Measurements from ENCODE around the gene RAD21L1.

RAD21L1 gene

GRCh38 chr20:1272368-1273100 lies 46.7 kb downstream of the RAD21L1 start:
- DNase-seq (ENCODE audit: low read depth in 2 of 2), result no peak

- DNase-seq (ENCODE audit: low read depth in 2 of 2), result no peak
Measured at GRCh38 chr20:1273366-1273765, 47.5 kb downstream of the RAD21L1 start.

- DNase-seq (ENCODE audit: low read depth in 2 of 2), result no peak
Measured at GRCh38 chr20:1274485-1275311, 48.9 kb downstream of the RAD21L1 start.

- DNase-seq (ENCODE audit: low read depth in 2 of 2), result no peak
Measured at GRCh38 chr20:1275919-1276318, 50.1 kb downstream of the RAD21L1 start.

GRCh38 chr20:1277529-1278322 lies 51.9 kb downstream of the RAD21L1 start:
- DNase-seq (ENCODE audit: low read depth in 2 of 2), result no peak

- DNase-seq (ENCODE audit: low read depth in 2 of 2), result no peak
Measured at GRCh38 chr20:1278993-1279392, 53.1 kb downstream of the RAD21L1 start.

- DNase-seq (ENCODE audit: low read depth in 2 of 2), result no peak
Measured at GRCh38 chr20:1280195-1281102, 54.6 kb downstream of the RAD21L1 start.

- no peak for DNase-seq (ENCODE audit: low read depth in 2 of 2)
Measured at GRCh38 chr20:1281279-1282057, 55.6 kb downstream of the RAD21L1 start.

- DNase-seq (ENCODE audit: low read depth in 2 of 2), result no peak
Measured at GRCh38 chr20:1282966-1283365, 57.1 kb downstream of the RAD21L1 start.

GRCh38 chr20:1283522-1284510 lies 58.0 kb downstream of the RAD21L1 start:
- DNase-seq (ENCODE audit: low read depth in 2 of 2), result no peak

- no peak for DNase-seq (ENCODE audit: low read depth in 2 of 2)
Measured at GRCh38 chr20:1286267-1287024, 60.6 kb downstream of the RAD21L1 start.

GRCh38 chr20:1287306-1287705 lies 61.5 kb downstream of the RAD21L1 start:
- no peak for DNase-seq (ENCODE audit: low read depth in 2 of 2)

GRCh38 chr20:1287787-1288569 lies 62.1 kb downstream of the RAD21L1 start:
- no peak for DNase-seq (ENCODE audit: low read depth in 2 of 2)

GRCh38 chr20:1291191-1291741 lies 65.4 kb downstream of the RAD21L1 start:
- no peak for DNase-seq (ENCODE audit: low read depth in 2 of 2)

- DNase-seq (ENCODE audit: low read depth in 2 of 2), result no peak
Measured at GRCh38 chr20:1292620-1293019, 66.8 kb downstream of the RAD21L1 start.

GRCh38 chr20:1293641-1294379 lies 68.0 kb downstream of the RAD21L1 start:
- no peak for DNase-seq (ENCODE audit: low read depth in 2 of 2)

- DNase-seq (ENCODE audit: low read depth in 2 of 2), result no peak
Measured at GRCh38 chr20:1294497-1294896, 68.7 kb downstream of the RAD21L1 start.

All from stimulated activated CD4-positive, alpha-beta T cell treated with anti-CD3 and anti-CD28 coated beads, Interleukin-1b, Interleukin-23, amount 100 ng/mL, for 1 hour (primary cell).